Transverse colon (tissue), 4 donors: ENCODE data around the gene NAMPT. TPM values are rescaled to one million over a fixed set of nuclear protein-coding genes. Genes with fewer than 3 reads are reported as not detected.

ENCODE experiments used
- DNase-seq: peaks from one replicate; pipeline ENCODE4 v3.0.0-alpha.2; 2019
- H3K27ac ChIP-seq, 4 donors: fragments of 200-600 bp; sonication (generic); 2 replicates each; pipeline ENCODE4 v1.5.1; 2016 to 2018; ENCODE audit warnings: inconsistent platforms in 4 of 4
- H3K27me3 ChIP-seq: fragments of 200-600 bp; sonication (generic); 2 replicates; pipeline ENCODE4 v1.5.1; 2017; ENCODE audit warnings: inconsistent platforms
- H3K36me3 ChIP-seq, 4 donors: fragments of 200-600 bp; sonication (generic); 2 replicates each; pipeline ENCODE4 v1.5.1; 2017 to 2019; ENCODE audit warnings: inconsistent platforms in 4 of 4
- H3K4me1 ChIP-seq, 4 donors: fragments of 200-600 bp; sonication (generic); 2 replicates each; pipeline ENCODE4 v1.5.1; 2017 to 2020; ENCODE audit warnings: inconsistent platforms in 4 of 4
- H3K4me3 ChIP-seq, 4 donors: fragments of 200-600 bp; sonication (generic); 1 replicate in 1 of 4; 2 replicates in 3 of 4; pipeline versions ENCODE4 v1.5.1 to v1.6.1; 2017 to 2019; ENCODE audit warnings: inconsistent platforms in 4 of 4
- H3K9me3 ChIP-seq, 2 donors: fragments of 200-600 bp; sonication (generic); 2 replicates each; pipeline ENCODE4 v1.5.1; 2017 to 2019; ENCODE audit warnings: inconsistent platforms in 2 of 2
- CTCF ChIP-seq, 5 experiments: fragments of 200-600 bp in 3 of 5; fragments of 450-650 bp in 2 of 5; sonication (generic) in 3 of 5; IDR thresholded peaks; 1 replicate in 2 of 5; 2 replicates in 3 of 5; pipeline ENCODE4 v1.5.1; 2016 to 2017; ENCODE audit warnings: antibody characterized with exemption in 5 of 5, inconsistent platforms in 3 of 5, mild to moderate bottlenecking in 2 of 5, moderate library complexity in 1 of 5
- EP300 ChIP-seq: sonication (generic); formaldehyde crosslinking; IDR thresholded peaks from one replicate; pipeline ENCODE4 v1.6.1; 2017; ENCODE audit warnings: antibody characterized with exemption, low read depth
- POLR2A ChIP-seq: fragments of 450-650 bp; IDR thresholded peaks from one replicate; pipeline ENCODE4 v1.6.1; 2016; ENCODE audit warnings: antibody characterized with exemption, mild to moderate bottlenecking, moderate library complexity
- POLR2AphosphoS5 ChIP-seq, 3 donors: sonication (generic); formaldehyde crosslinking; IDR thresholded peaks; one replicate each; pipeline ENCODE4 v1.6.1; 2016; ENCODE audit warnings: antibody characterized with exemption in 3 of 3
- WGBS, 2 donors: methylation state at CpG; one replicate each; pipeline ENCODE4 v1.1.5; 2018; ENCODE audit warnings: low coverage in 1 of 2; 5-methylcytosine and 5-hydroxymethylcytosine counted together
- in situ Hi-C, 4 donors: fragments of 200-750 bp; cut with MboI; loops; one replicate each; pipeline versions ENCODE4 v1.15.0 to v1.15.1; 2017; ENCODE audit warnings: low sequenced_read_pairs in 3 of 4, low pct_ligation_motif_present in 1 of 4, low pct_unique_long_range_greater_than_20kb in 1 of 4
- intact Hi-C: fragments of 100-400 bp; cut with DNase I; formaldehyde crosslinking; loops from one replicate; pipeline ENCODE4 v1.15.1; 2023; ENCODE audit warnings: low total_unique reads
- total RNA-seq, 4 donors: library from RNA; depleted of rRNA; stranded (reverse); fragments of >200 nt; gene quantifications; one replicate each; pipeline ENCODE4 v1.1.0, GENCODE V29; 2016

NAMPT gene
- total RNA-seq, 4 donors from 2014 or later, result 31.4 to 132 (median 105) TPM

DNA sequence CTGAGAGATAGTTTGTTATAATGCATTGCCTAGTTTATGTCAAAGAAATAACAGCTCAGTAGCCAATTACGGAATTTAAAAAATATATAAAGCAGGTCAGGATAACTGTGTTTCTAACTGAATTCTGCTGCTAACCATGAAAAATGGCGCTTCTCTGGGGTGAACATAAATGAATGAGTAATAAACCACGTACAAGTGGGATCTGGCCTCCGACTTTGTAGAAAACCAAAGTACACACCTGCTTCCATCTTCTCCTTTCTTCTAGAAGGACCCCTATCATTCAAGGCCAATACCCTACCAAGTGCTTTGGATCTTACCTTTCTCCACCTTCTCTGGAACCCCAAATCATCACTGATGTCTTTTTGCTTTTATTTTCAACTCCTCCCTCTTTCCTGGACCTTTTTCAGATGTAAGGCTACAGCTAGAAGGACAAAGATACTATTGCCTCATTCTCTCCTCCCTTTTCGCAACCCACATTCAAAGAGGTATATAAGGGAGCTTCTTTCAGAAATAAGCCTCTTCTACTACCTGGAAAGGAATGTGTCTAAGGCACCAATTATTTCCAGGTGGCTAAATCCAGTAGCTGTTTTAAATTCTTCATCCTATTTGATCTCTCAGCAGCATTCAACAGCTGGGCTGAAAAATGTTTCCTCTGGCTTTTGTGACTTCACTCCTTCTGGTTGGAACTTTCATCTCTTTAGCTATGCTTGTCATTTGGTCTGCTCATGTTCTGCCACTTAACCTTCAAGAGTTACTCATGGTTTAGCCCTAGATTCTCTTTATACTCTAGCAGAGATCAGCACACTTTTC lies 37.7 kb downstream of the NAMPT start:
- no peaks in the 10 kb centered on the region for H3K27me3 ChIP-seq
- H3K27ac ChIP-seq, result no peak overlapping the region
- H3K4me3 ChIP-seq, result no peak overlapping the region
- in situ Hi-C loops, result no loop called here
- peaks cover 0 to 4% of the 10 kb centered on the region in 2 donors for H3K9me3 ChIP-seq
- intact Hi-C loops, result no loop called here
- TF ChIP-seq EP300 (no peak), CTCF (IDR thresholded peaks at IDR 0.05) (no peak), POLR2AphosphoS5 (IDR thresholded peaks at IDR 0.05) (peak in 1 of 3 donors; percentile 6), POLR2A (no peak)
- no peak for DNase-seq
- WGBS, 2 donors, result 88 to 91% methylated on average over 5 of the region's 5 CpGs
- peaks cover 0 to 26% (median 12%) of the 10 kb centered on the region in 4 donors for H3K36me3 ChIP-seq
- H3K4me1 ChIP-seq, result no peaks in the 10 kb centered on the region

DNA sequence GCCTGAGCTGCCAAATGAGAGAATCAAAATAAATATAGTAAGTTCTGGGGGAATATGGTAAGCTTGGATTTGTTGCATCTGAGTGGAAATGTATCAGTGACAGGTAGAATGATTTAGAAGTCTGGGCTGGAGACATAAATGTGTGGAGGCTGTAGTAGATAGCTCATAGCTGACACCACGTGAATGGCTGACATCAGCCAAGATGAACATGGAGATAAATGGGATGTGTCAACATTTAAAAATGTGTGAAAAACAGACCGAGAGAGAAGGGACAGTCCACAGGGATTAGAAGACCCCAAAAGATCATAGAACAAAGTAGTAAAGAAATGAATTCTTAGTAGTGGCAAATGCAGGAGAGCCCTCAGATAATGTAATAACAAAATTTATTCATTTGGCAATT lies 40.9 kb downstream of the NAMPT start:
- TF ChIP-seq POLR2A, result no peak
- TF ChIP-seq POLR2AphosphoS5 (IDR thresholded peaks at IDR 0.05), result no peak
- TF ChIP-seq EP300, result no peak
- TF ChIP-seq CTCF (IDR thresholded peaks at IDR 0.05), result no peak
- intact Hi-C loops (no loop called here), in situ Hi-C loops (no loop called here)
- Histone ChIP-seq H3K4me3 (no peak overlapping the region), H3K27me3 (no peaks in the 10 kb centered on the region), H3K9me3 (peaks cover 0 to 4% of the 10 kb centered on the region in 2 donors), H3K36me3 (peaks cover 0 to 14% (median 3%) of the 10 kb centered on the region in 4 donors), H3K27ac (no peak overlapping the region), H3K4me1 (no peaks in the 10 kb centered on the region)
- WGBS, 2 donors, result 81 to 100% methylated on average over 1 to 2 of the region's 2 CpGs
- no peak for DNase-seq

DNA sequence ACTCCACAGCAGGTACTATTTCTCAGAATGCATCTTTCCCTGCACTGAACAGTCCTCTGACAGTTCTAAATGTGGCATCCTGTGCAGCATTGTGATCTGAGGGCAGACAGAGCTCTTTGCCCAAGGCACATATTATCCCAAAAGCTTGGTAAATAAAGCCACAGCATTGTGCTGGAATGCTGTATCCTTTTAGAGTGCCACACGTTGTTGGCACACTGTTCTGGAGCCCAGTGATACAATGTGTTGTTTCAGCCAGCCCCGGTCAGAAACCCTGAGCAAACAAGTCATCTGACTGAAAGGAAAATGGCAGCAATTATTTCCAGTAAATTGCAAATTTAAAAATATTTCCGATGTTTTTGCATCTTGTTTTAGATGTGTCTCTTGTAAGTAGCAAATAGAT lies 45.4 kb downstream of the NAMPT start:
- H3K4me1 ChIP-seq, result peaks cover 0 to 6% (median 0%) of the 10 kb centered on the region in 4 donors
- DNase-seq, result no peak
- H3K9me3 ChIP-seq, result no peaks in the 10 kb centered on the region
- H3K4me3 ChIP-seq, result no peak overlapping the region
- peak overlapping the region in 1 of 4 donors; percentile 27 for H3K27ac ChIP-seq
- 68 to 100% methylated on average over 1 to 3 of the region's 3 CpGs for WGBS, 2 donors
- intact Hi-C loops, result no loop called here
- no peaks in the 10 kb centered on the region for H3K27me3 ChIP-seq
- H3K36me3 ChIP-seq, result no peaks in the 10 kb centered on the region
- in situ Hi-C loops, result no loop called here
- TF ChIP-seq POLR2A, result no peak
- no peak for TF ChIP-seq POLR2AphosphoS5 (IDR thresholded peaks at IDR 0.05)
- no peak for TF ChIP-seq EP300

GRCh38 chr7:106238830-106239229 lies 46.0 kb downstream of the NAMPT start:
- no peak for TF ChIP-seq POLR2A
- no peak for TF ChIP-seq POLR2AphosphoS5 (IDR thresholded peaks at IDR 0.05)
- TF ChIP-seq CTCF (IDR thresholded peaks at IDR 0.05), result no peak
- no peak for TF ChIP-seq EP300

More at GRCh38 chr7:106238830-106239229, 46.0 kb downstream of the NAMPT start:
- Histone ChIP-seq H3K9me3 (no peaks in the 10 kb centered on the region), H3K4me1 (peaks cover 0 to 6% (median 0%) of the 10 kb centered on the region in 4 donors), H3K36me3 (no peaks in the 10 kb centered on the region), H3K4me3 (no peak overlapping the region), H3K27me3 (no peaks in the 10 kb centered on the region), H3K27ac (peak overlapping the region in 2 of 4 donors; percentile 7 to 38)
- in situ Hi-C loops (no loop called here), intact Hi-C loops (no loop called here)
- 74% methylated on average over 5 of the region's 5 CpGs; no CpG with 5 or more reads in 1 of the 2 donors for WGBS, 2 donors
- no peak for DNase-seq
